ENCODE measurements around the gene G3BP2.
"Not testable (repeated sequence)": the region's sequence is repeated elsewhere in the genome, so short reads cannot be mapped to it uniquely, and the experiment has no call there.

G3BP2 gene

GRCh38 chr4:75683482-75684155 lies 10.4 kb upstream of the G3BP2 start:
- no peak for DNase-seq

- DNase-seq: no peak
Observed at GRCh38 chr4:75679876-75680575, 6.8 kb upstream of the G3BP2 start.

DNA sequence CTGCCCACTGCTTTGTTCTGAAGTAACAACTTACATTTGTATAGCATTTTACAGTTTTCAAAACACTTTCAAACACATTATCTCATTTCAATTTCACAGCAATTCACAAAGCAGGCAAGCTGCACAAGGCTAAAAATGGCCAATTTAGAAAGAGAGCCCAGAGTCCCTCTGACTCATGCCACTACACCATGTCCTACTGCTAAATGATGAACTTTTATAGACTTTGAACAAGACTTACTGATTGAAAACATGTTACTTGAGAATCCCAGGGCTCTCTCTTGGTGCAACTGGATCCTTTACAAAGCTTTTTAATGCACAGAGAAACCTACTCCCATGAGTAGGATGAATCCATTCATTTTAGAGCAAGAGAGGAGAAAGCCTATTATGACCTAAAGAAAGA lies 5.8 kb upstream of the G3BP2 start:
- no peak for DNase-seq

DNA sequence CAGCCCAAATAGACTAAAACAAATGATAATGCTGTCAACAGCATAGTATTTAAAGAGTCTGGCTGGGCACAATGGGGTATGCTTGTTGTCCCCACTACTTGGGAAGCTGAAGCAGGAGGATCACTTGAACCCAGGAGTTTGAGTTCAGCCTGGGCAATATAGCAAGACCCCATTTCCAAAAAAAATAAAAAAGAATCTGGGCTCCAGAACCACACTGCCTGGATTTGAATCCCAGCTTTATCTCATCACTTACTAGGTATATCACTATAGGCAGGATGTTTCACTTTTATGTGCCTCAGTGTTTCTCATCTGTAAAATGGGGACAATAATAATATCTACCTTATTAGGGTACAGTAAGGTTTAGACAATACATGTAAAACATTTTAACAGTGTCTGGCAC lies 5.3 kb upstream of the G3BP2 start:
- DNase-seq: no peak

DNA sequence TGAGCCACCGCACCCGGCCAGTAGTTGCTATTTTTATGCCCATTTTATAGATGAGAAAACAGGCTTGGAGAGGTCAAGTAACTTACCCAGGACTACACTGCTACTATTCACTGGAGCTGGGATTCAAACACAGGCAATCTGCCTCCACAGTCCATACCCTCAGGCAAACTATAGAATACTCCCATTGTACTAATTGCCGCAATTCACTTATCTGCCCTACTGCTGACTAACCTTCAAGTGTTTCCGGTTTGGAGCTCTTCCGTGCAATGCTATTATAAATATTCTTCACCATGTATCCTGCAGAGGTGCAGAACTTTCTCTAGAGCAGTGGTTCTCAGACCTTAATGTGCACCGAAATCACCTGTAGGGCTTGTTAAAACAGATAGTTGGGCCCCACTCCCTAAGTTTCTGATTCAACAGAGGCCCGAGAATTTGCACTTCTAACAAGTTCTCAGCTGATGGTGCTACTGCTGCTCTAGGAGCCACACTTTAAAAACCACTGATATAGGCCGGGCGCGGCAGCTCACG lies 1.9 kb upstream of the G3BP2 start:
- DNase-seq: no peak

DNA sequence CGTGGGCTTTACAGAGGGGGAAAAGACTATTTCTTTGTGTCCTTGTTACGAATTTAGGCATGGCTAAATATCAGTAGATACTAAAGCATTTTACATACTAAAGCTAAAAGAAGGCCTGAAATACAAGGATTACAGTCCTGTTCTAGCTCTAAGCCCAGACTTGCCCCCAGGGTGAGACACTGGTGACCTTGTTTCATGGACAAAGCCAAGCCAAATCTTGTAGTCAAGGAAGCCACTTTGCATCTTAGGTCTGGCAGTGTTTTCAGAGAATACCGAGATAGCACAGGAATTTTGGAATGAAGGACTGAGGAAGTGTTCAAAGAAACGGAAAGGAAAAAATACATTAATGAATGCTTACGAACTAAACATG lies 733 bp upstream of the G3BP2 start:
- no peak for DNase-seq

DNA sequence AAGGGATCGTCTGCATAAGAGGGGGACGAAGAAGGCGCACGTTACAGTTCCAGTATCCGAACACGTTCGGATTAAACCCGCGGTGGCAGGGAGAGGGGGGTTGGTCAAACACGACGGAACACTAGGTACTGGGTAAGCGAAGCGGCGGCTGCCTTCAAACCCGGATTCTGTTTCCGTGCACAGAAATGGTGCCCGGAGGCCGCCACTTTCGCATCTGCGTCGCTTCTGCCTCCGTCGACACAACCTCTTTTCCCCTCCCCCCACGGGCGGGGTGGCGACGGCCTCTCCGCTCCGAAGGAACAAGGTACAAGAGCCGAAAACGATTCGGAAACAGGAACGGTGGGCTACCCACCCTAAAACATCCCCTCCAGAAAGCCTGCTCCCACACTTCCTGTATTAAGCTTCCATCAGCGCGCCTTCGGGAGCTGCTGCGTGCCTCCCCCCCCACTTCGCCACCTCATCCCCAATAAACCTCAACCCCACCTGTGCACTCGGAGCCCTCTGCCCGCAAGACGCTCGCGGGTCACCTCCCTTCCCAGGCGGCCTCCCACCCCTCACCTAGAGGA lies 667 bp downstream of the G3BP2 start:
- DNase-seq: no peak

- DNase-seq: no peak
Observed at GRCh38 chr4:75671802-75672421, 1.3 kb downstream of the G3BP2 start.

DNA sequence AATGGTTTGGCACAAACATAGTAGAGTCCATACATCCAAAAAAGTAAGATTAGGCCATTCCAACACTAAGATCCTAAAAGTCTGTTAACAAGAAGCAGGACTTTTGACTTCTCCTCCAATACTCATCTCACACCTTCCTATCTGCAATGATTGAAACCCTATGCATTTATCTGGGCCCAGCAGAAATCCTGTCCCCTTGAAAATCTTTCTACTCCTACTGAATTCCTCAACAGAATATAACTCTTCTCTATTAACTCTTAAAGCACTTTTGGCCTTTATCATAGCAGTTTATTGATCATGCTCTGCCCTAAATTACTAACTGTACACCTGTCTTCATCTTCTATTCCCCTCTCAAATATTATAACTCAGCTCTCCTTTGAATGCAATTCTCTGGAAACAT lies 4.6 kb downstream of the G3BP2 start:
- no peak for DNase-seq

- DNase-seq: not testable (repeated sequence)
Observed at GRCh38 chr4:75667636-75668035, 5.6 kb downstream of the G3BP2 start.

DNA sequence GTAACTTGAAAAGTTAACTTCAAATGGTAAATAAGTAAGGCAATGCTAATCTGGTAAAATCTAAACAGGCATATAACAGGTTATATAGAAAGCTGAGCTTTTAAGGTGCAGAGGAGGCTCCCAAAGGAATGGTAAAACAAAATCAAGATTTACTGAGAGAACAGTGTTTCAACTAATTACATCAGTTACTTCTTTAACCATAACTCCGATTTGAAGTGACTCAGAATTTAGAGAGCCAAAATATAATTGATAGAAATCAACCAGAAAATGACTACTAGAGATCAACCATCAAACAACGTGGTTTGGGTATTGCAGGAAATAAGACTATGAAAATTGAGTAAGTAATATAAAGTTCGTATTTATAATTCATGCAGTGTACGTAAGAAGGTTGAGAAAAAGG lies 6.9 kb downstream of the G3BP2 start:
- DNase-seq: no peak

GRCh38 chr4:75664604-75665003 lies 8.6 kb downstream of the G3BP2 start:
- not testable (repeated sequence) for DNase-seq

DNA sequence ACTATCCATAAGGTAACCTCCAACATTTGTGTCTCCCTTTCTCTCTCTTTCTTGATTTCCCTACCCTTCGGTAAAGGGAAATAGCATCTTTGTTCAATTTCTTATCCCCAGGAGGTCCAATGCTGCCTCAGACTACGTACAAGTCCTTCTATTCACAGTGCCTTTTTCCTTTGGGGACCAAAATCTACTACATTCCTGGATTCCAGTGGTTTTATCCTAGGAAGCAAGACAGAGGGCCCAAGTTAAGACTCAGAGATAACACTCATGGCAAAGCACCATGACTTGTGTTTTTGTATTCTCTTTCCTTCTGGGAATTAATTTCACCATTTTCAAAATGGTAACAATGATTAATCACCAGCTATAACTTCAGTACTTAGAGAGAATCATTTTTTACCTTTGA lies 10.6 kb downstream of the G3BP2 start:
- no peak for DNase-seq

DNA sequence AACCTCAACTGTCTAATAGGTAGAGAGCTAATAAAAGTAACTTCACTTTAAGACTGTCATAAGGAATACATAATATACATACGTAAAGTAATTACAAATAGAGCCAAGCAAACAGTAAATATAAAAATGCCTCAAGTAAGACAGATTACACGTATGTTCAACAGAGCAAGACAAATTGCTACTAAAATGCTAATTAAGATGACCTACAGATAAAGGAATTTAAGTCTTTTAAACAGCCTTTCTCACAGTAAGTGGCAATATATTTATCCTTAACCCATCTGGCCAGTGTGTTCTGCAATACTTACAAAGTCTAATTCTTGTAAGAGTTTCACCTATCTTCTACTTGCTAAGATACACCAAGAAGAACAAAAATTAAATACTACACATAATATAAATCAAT lies 12.7 kb downstream of the G3BP2 start:
- no peak for DNase-seq

- DNase-seq: no peak
Observed at GRCh38 chr4:75659512-75660031, 13.6 kb downstream of the G3BP2 start.

DNA sequence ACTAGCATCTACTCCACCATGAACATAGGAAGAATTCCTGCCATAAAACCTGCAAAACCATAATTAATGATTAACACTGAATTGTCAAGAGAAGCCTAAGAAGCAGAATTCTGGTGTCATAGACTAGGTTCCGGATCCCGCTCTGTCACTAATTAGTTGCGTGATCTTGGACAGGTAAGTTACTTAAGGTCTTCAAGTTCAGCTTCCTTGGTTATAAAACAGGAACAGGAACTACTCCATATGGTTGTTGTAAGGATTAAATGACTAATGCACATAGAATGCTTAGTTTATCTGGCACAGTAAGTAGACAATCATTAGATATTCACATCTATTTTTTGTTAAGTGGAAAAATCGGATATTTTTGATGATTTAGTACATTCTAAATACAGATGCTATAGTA lies 14.3 kb downstream of the G3BP2 start:
- DNase-seq: no peak

DNA sequence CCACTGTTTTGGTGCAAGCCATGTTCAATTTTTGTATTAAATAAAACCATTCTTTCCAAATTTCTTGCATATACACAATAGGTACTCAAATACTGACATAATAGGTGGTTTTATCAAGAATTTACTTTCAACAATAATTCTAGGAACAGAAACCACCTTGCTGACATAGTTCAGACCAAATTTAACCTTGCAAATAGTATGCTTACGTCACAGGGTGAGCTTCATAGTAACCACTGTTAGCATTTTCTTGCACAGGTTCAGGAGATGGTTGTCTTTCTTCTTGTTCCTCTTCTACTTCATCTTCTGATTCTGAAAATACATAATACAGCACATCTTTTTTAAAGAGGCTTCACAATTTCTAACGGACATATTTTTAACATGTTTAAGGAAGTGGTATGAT lies 17.6 kb downstream of the G3BP2 start:
- DNase-seq: no peak

GRCh38 chr4:75654905-75655304 lies 18.3 kb downstream of the G3BP2 start:
- DNase-seq: no peak

DNA sequence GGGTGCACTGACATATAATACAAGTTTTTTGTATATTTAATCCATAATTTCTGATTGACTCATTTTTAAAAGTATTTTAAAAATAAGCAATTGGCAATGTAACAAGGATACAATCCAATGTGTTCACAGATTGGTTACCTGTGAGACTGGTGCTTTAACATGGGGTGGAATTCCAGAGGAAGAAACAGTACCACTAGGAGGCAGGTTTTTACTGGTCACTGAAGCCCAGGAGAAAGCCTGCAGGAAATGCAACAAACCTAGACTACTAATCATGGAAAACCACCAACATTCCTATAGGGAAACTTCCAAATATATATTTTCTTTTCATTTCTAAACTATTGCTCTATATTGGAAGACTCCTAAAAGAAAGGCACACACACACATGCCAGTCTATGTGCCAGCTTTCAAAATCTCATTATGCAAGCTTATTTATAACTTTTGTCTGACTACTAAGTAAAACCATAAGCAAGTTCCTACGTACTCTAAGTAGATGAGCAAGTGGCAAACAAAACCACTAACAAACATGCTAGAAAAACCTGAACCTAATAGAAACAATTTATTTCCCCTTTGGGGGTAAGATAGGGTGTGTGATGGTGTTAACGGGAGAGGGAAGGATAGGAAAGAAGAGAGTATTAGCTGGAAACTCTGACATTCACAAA lies 19.2 kb downstream of the G3BP2 start:
- no peak for DNase-seq

GRCh38 chr4:75644095-75644494 lies 29.1 kb downstream of the G3BP2 start:
- no peak for DNase-seq

GRCh38 chr4:75643651-75644050 lies 29.6 kb downstream of the G3BP2 start:
- no peak for DNase-seq

DNA sequence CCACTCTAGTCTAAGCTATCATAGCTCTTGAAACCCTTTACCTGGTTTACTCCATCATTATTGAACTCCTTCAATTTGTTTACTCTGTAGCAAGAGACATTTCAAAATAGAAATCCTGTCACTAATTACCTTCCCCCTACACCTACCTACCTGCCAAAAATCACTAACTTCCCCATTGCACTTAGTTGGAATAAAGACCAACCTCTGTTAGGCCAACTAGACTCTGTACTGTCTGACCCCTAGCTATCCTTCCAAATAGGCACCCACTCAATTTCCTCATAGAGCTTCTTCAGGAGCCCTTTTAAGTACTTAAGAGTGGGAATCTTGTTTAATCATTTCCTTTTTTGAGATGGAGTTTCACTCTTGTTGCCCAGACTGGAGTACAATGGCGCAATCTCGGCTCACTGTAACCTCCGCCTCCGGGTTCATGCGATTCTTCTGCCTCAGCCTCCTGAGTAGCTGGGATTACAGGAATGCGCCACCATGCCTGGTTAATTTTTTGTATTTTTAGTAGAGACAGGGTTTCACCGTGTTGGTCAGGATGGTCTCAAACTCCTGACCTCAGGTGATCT lies 34.0 kb downstream of the G3BP2 start:
- no peak for DNase-seq

DNA sequence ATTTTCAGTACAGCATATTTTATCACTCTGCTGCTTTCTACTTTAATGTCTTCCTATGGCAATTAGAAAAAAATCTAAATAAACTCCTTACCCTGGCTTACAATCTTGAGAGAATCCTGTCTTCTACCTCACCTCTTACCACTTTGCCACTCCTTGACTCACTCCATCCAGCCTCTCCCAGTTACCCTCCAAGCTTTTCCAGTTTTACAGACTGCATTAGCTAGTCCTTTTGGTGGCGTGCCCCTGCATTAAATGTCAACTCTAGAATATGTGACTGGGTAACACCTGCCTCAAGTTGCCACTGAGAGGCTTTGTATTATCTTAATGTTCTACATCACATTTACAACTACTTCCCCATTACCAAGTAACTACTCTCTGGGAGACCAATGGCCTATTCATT lies 35.4 kb downstream of the G3BP2 start:
- DNase-seq: no peak
